ENCODE measurements around the gene MSTO1. TPM values are rescaled to one million over a fixed set of nuclear protein-coding genes. Genes with fewer than 3 reads are reported as not detected.
"Not testable (repeated sequence)": the region's sequence is repeated elsewhere in the genome, so short reads cannot be mapped to it uniquely, and the experiment has no call there.

The MSTO1 gene
- total RNA-seq, 1 donor from 2014 or later, result 14.1 TPM

GRCh38 chr1:155613226-155613625, 3.2 kb downstream of the MSTO1 start:
- not testable (repeated sequence) for DNase-seq (ENCODE audit: low read depth in 2 of 2)

GRCh38 chr1:155622191-155622590, 12.2 kb downstream of the MSTO1 start:
- DNase-seq (ENCODE audit: low read depth in 2 of 2), result no peak

- DNase-seq (ENCODE audit: low read depth in 2 of 2), result no peak
These were observed 13.3 kb downstream of the MSTO1 start for GRCh38 chr1:155623357-155623756.

GRCh38 chr1:155626428-155626827, 16.4 kb downstream of the MSTO1 start:
- DNase-seq (ENCODE audit: low read depth in 2 of 2), result not testable (repeated sequence)

GRCh38 chr1:155636397-155637153, 26.6 kb downstream of the MSTO1 start:
- no peak for DNase-seq (ENCODE audit: low read depth in 2 of 2)

GRCh38 chr1:155640367-155640766, 30.3 kb downstream of the MSTO1 start:
- DNase-seq (ENCODE audit: low read depth in 2 of 2), result no peak

- not testable (repeated sequence) for DNase-seq (ENCODE audit: low read depth in 2 of 2)
These were observed 32.7 kb downstream of the MSTO1 start for GRCh38 chr1:155642559-155643180.

GRCh38 chr1:155643230-155643629, 33.2 kb downstream of the MSTO1 start:
- DNase-seq (ENCODE audit: low read depth in 2 of 2), result no peak

- no peak for DNase-seq (ENCODE audit: low read depth in 2 of 2)
These were observed 35.1 kb downstream of the MSTO1 start for GRCh38 chr1:155645034-155645598.

- DNase-seq (ENCODE audit: low read depth in 2 of 2), result no peak
These were observed 35.6 kb downstream of the MSTO1 start for GRCh38 chr1:155645648-155646047.

GRCh38 chr1:155646307-155646706, 36.3 kb downstream of the MSTO1 start:
- no peak for DNase-seq (ENCODE audit: low read depth in 2 of 2)

- DNase-seq (ENCODE audit: low read depth in 2 of 2), result peak; percentile 59 to 90
These were observed 38.5 kb downstream of the MSTO1 start for GRCh38 chr1:155648207-155649147.

- DNase-seq (ENCODE audit: low read depth in 2 of 2), result no peak
These were observed 39.7 kb downstream of the MSTO1 start for GRCh38 chr1:155649676-155650075.

- DNase-seq (ENCODE audit: low read depth in 2 of 2), result no peak
These were observed 40.3 kb downstream of the MSTO1 start for GRCh38 chr1:155650231-155650757.

GRCh38 chr1:155651861-155652661, 42.0 kb downstream of the MSTO1 start:
- DNase-seq (ENCODE audit: low read depth in 2 of 2), result no peak

- DNase-seq (ENCODE audit: low read depth in 2 of 2), result no peak
These were observed 42.9 kb downstream of the MSTO1 start for GRCh38 chr1:155652951-155653350.

GRCh38 chr1:155657463-155657862, 47.4 kb downstream of the MSTO1 start:
- DNase-seq (ENCODE audit: low read depth in 2 of 2), result no peak

- not testable (repeated sequence) for DNase-seq (ENCODE audit: low read depth in 2 of 2)
These were observed 51.2 kb downstream of the MSTO1 start for GRCh38 chr1:155661239-155661638.

Data from lung microvascular endothelial cell (primary cell).